Neural cell (in vitro differentiated cells): ENCODE data around the gene CEMIP.

Experiments used
- CTCF ChIP-seq: fragments of 450-650 bp; IDR thresholded peaks from 2 replicates; pipeline ENCODE4 v1.5.1; 2014; ENCODE audit warnings: antibody characterized with exemption, mild to moderate bottlenecking, moderate library complexity; ENCODE audit not compliant: poor library complexity, severe bottlenecking
- MXI1 ChIP-seq: fragments of 450-650 bp; conservative IDR thresholded peaks from 2 replicates; pipeline ENCODE4 v1.6.1; 2014; ENCODE audit warnings: antibody characterized with exemption, mild to moderate bottlenecking; ENCODE audit not compliant: poor library complexity, severe bottlenecking
- POLR2AphosphoS5 ChIP-seq: IDR thresholded peaks from 2 replicates; pipeline ENCODE4 v1.6.1; 2012
- REST ChIP-seq: IDR thresholded peaks from 2 replicates; pipeline ENCODE4 v1.6.1; 2012; ENCODE audit warnings: borderline replicate concordance
- SMC3 ChIP-seq: fragments of 450-650 bp; conservative IDR thresholded peaks from 2 replicates; pipeline ENCODE4 v1.6.1; 2014; ENCODE audit warnings: antibody characterized with exemption, mild to moderate bottlenecking, moderate library complexity; ENCODE audit not compliant: poor library complexity

GRCh38 chr15:80856400-80856799 lies 77.2 kb downstream of the CEMIP start:
- TF ChIP-seq SMC3 (peak; percentile 60), CTCF (peak; percentile 66), MXI1 (no peak), POLR2AphosphoS5 (no peak), REST (no peak)
